ENCODE results near the gene ZNF581.

DNA sequence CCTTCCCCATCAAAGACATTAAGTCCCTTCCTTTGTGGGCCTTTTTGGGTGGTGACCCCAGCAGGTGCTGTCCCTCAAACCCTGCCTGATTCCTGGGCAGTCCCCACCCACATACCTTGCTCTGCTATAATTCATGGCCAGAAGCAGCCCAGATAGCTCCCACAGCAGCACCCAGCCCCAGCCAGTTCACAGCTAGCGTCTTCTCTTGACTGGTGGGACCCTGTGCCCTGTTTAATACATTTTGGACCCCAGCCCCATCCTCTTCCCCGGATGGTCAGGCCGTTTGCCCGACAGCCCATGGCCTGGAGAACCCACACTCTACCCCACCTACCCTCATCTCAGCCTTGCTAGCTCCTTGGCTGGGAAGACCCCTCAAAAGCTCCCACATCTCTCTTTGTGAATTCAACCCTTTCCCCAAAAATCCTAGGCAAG lies 6.7 kb downstream of the ZNF581 start:
- TF ChIP-seq TAF1 (IDR thresholded peaks at IDR 0.05; ENCODE audit: low read depth) = no peak
- TF ChIP-seq, protein P1, sequence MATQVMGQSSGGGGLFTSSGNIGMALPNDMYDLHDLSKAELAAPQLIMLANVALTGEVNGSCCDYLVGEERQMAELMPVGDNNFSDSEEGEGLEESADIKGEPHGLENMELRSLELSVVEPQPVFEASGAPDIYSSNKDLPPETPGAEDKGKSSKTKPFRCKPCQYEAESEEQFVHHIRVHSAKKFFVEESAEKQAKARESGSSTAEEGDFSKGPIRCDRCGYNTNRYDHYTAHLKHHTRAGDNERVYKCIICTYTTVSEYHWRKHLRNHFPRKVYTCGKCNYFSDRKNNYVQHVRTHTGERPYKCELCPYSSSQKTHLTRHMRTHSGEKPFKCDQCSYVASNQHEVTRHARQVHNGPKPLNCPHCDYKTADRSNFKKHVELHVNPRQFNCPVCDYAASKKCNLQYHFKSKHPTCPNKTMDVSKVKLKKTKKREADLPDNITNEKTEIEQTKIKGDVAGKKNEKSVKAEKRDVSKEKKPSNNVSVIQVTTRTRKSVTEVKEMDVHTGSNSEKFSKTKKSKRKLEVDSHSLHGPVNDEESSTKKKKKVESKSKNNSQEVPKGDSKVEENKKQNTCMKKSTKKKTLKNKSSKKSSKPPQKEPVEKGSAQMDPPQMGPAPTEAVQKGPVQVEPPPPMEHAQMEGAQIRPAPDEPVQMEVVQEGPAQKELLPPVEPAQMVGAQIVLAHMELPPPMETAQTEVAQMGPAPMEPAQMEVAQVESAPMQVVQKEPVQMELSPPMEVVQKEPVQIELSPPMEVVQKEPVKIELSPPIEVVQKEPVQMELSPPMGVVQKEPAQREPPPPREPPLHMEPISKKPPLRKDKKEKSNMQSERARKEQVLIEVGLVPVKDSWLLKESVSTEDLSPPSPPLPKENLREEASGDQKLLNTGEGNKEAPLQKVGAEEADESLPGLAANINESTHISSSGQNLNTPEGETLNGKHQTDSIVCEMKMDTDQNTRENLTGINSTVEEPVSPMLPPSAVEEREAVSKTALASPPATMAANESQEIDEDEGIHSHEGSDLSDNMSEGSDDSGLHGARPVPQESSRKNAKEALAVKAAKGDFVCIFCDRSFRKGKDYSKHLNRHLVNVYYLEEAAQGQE (IDR thresholded peaks at IDR 0.05; ENCODE audit: low read depth) = no peak

Measured in Ishikawa (cell line).